RPMI8226 (cell line): ENCODE data around the gene NAALADL2.
A peak's percentile ranks its signal among the peaks of the same experiment; 100 is the strongest.
"Not testable (repeated sequence)": the region's sequence is repeated elsewhere in the genome, so short reads cannot be mapped to it uniquely, and the experiment has no call there.

Experiments used
- DNase-seq: peaks from one replicate; pipeline ENCODE4 v3.0.0-alpha.2; 2015

The NAALADL2 gene

GRCh38 chr3:175526191-175526590 lies 667.1 kb downstream of the NAALADL2 start:
- no peak for DNase-seq

GRCh38 chr3:175526609-175527280 lies 667.6 kb downstream of the NAALADL2 start:
- no peak for DNase-seq

GRCh38 chr3:175528693-175529092 lies 669.6 kb downstream of the NAALADL2 start:
- DNase-seq, result not testable (repeated sequence)

GRCh38 chr3:175535351-175535750 lies 676.2 kb downstream of the NAALADL2 start:
- DNase-seq, result no peak

GRCh38 chr3:175546115-175546514 lies 687.0 kb downstream of the NAALADL2 start:
- DNase-seq, result no peak

GRCh38 chr3:175552929-175553328 lies 693.8 kb downstream of the NAALADL2 start:
- DNase-seq, result no peak

GRCh38 chr3:175554801-175555200 lies 695.7 kb downstream of the NAALADL2 start:
- DNase-seq, result no peak

GRCh38 chr3:175558261-175558660 lies 699.1 kb downstream of the NAALADL2 start:
- DNase-seq, result no peak

- peak; percentile 15 for DNase-seq
Measured at GRCh38 chr3:175564363-175564762, 705.2 kb downstream of the NAALADL2 start.

GRCh38 chr3:175571096-175571495 lies 712.0 kb downstream of the NAALADL2 start:
- no peak for DNase-seq

- DNase-seq, result no peak
Measured at GRCh38 chr3:175573226-175573625, 714.1 kb downstream of the NAALADL2 start.

GRCh38 chr3:175580318-175580717 lies 721.2 kb downstream of the NAALADL2 start:
- no peak for DNase-seq

- no peak for DNase-seq
Measured at GRCh38 chr3:175585898-175586297, 726.8 kb downstream of the NAALADL2 start.

- DNase-seq, result no peak
Measured at GRCh38 chr3:175590745-175591144, 731.6 kb downstream of the NAALADL2 start.

GRCh38 chr3:175591375-175591774 lies 732.2 kb downstream of the NAALADL2 start:
- DNase-seq, result no peak

GRCh38 chr3:175593331-175593730 lies 734.2 kb downstream of the NAALADL2 start:
- no peak for DNase-seq

- DNase-seq, result no peak
Measured at GRCh38 chr3:175598740-175599139, 739.6 kb downstream of the NAALADL2 start.

GRCh38 chr3:175601521-175601920 lies 742.4 kb downstream of the NAALADL2 start:
- no peak for DNase-seq

GRCh38 chr3:175605851-175606250 lies 746.7 kb downstream of the NAALADL2 start:
- DNase-seq, result no peak

GRCh38 chr3:175606650-175607318 lies 747.6 kb downstream of the NAALADL2 start:
- no peak for DNase-seq

- DNase-seq, result no peak
Measured at GRCh38 chr3:175608356-175608755, 749.2 kb downstream of the NAALADL2 start.

- no peak for DNase-seq
Measured at GRCh38 chr3:175608911-175609310, 749.8 kb downstream of the NAALADL2 start.

- no peak for DNase-seq
Measured at GRCh38 chr3:175612487-175613196, 753.5 kb downstream of the NAALADL2 start.

GRCh38 chr3:175614107-175614506 lies 755.0 kb downstream of the NAALADL2 start:
- not testable (repeated sequence) for DNase-seq
